Vagina (tissue), 2 donors: ENCODE measurements around the gene SLC18B1.

Source experiments
- POLR2A ChIP-seq, 2 donors: fragments of 450-650 bp; IDR thresholded peaks; one replicate each; pipeline ENCODE4 v1.6.1; 2017; ENCODE audit warnings: antibody characterized with exemption in 2 of 2, mild to moderate bottlenecking in 2 of 2, moderate library complexity in 2 of 2
- TF ChIP-seq, protein P1 (sequence below), 3 experiments: fragments of 450-650 bp in 2 of 3; fragments of 200-600 bp in 1 of 3; sonication (generic) in 1 of 3; IDR thresholded peaks; one replicate each; pipeline ENCODE4 v1.5.1; 2017 to 2019; ENCODE audit warnings: antibody characterized with exemption in 3 of 3, mild to moderate bottlenecking in 2 of 3, moderate library complexity in 2 of 3

DNA sequence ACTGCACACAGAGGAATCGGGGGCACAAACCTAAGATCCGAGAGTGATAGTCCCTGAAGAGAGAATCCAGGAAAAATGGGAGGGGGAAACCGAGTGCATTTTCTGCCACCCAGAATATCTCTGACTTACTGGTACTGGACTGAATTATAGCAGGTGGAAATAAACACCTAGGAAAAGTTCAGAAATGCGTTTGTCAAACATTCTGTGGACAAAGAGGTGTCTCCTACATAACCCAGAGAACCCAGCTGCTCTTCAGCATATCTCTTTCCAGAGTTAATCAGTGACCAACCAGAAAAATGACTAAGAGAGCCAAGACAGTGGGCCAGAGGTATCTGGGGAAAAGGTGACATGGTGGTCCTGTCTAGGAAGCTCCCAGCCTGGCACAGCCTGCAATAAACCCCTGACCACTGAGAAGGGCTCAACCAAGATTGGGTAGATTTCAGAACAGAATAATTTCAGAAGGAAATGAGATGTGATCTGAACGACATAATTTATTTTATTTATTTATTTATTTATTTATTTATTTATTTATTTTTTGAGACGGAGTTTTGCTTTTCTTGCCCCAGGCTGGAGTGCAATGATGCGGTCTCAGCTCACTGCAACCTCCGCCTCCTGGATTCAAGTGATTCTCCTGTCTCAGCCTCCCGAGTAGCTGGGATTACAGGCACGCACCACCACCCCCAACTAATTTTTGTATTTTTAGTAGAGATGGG lies 78.5 kb downstream of the SLC18B1 start:
- TF ChIP-seq, protein P1, sequence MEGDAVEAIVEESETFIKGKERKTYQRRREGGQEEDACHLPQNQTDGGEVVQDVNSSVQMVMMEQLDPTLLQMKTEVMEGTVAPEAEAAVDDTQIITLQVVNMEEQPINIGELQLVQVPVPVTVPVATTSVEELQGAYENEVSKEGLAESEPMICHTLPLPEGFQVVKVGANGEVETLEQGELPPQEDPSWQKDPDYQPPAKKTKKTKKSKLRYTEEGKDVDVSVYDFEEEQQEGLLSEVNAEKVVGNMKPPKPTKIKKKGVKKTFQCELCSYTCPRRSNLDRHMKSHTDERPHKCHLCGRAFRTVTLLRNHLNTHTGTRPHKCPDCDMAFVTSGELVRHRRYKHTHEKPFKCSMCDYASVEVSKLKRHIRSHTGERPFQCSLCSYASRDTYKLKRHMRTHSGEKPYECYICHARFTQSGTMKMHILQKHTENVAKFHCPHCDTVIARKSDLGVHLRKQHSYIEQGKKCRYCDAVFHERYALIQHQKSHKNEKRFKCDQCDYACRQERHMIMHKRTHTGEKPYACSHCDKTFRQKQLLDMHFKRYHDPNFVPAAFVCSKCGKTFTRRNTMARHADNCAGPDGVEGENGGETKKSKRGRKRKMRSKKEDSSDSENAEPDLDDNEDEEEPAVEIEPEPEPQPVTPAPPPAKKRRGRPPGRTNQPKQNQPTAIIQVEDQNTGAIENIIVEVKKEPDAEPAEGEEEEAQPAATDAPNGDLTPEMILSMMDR (IDR thresholded peaks at IDR 0.05): no peak
- TF ChIP-seq POLR2A (IDR thresholded peaks at IDR 0.05): no peak
